ENCODE measurements around the gene TSLP. TPM values are rescaled to one million over a fixed set of nuclear protein-coding genes. Genes with fewer than 3 reads are reported as not detected.

TSLP gene
- total and polyA plus RNA-seq, 2 experiments from 2014 or later: 0.07 to 0.27 TPM

GRCh38 chr5:111058064-111058463 lies 13.4 kb upstream of the TSLP start:
- H3K9me2 ChIP-seq (replicated peaks; ENCODE audit: insufficient read depth): no peaks in the 10 kb centered on the region
- H3K4me2 ChIP-seq: no peak overlapping the region
- H3K27me3 ChIP-seq: no peaks in the 10 kb centered on the region
- no peak for DNase-seq (ENCODE audit: low spot score)
- no peaks in the 10 kb centered on the region for H3K4me1 ChIP-seq (ENCODE audit: insufficient read depth)
- no peak overlapping the region for H2AFZ ChIP-seq
- TF ChIP-seq CTCF (IDR thresholded peaks at IDR 0.05; ENCODE audit: poor library complexity) (no peak), EZH2phosphoT487 (IDR thresholded peaks at IDR 0.05; ENCODE audit: low read depth, severe bottlenecking, unreplicated experiment) (no peak), EZH2 (IDR thresholded peaks at IDR 0.05; ENCODE audit: borderline replicate concordance) (no peak)
- H3K4me3 ChIP-seq: no peak overlapping the region
- H3K9me3 ChIP-seq (ENCODE audit: low read depth): no peaks in the 10 kb centered on the region
- H3K27ac ChIP-seq: no peak overlapping the region
- no peaks in the 10 kb centered on the region for H3K36me3 ChIP-seq (replicated peaks; ENCODE audit: insufficient read depth, low read depth)
- H4K20me1 ChIP-seq (ENCODE audit: insufficient read depth, poor library complexity, severe bottlenecking): no peaks in the 10 kb centered on the region
- H3K79me2 ChIP-seq: no peaks in the 10 kb centered on the region

- no peaks in the 10 kb centered on the region for H3K9me3 ChIP-seq (ENCODE audit: low read depth)
- no peaks in the 10 kb centered on the region for H3K27me3 ChIP-seq
- H3K4me2 ChIP-seq: no peak overlapping the region
- H3K4me3 ChIP-seq: no peak overlapping the region
- TF ChIP-seq CTCF (IDR thresholded peaks at IDR 0.05; ENCODE audit: poor library complexity) (no peak), EZH2phosphoT487 (IDR thresholded peaks at IDR 0.05; ENCODE audit: low read depth, severe bottlenecking, unreplicated experiment) (no peak), EZH2 (IDR thresholded peaks at IDR 0.05; ENCODE audit: borderline replicate concordance) (no peak)
- 93% methylated on average over 2 of the region's 2 CpGs for WGBS (ENCODE audit: low lambda C conversion rate, missing lambda C conversion rate)
- H3K4me1 ChIP-seq (ENCODE audit: insufficient read depth): no peaks in the 10 kb centered on the region
- no peak overlapping the region for H2AFZ ChIP-seq
- no peak for DNase-seq (ENCODE audit: low spot score)
- H3K9me2 ChIP-seq (replicated peaks; ENCODE audit: insufficient read depth): no peaks in the 10 kb centered on the region
- H3K36me3 ChIP-seq (replicated peaks; ENCODE audit: insufficient read depth, low read depth): no peaks in the 10 kb centered on the region
- no peaks in the 10 kb centered on the region for H3K79me2 ChIP-seq
- no peak overlapping the region for H3K27ac ChIP-seq
- no peaks in the 10 kb centered on the region for H4K20me1 ChIP-seq (ENCODE audit: insufficient read depth, poor library complexity, severe bottlenecking)
Measured at GRCh38 chr5:111060169-111060568, 11.3 kb upstream of the TSLP start.

- Histone ChIP-seq H3K9me2 (replicated peaks; ENCODE audit: insufficient read depth) (no peaks in the 10 kb centered on the region), H4K20me1 (ENCODE audit: insufficient read depth, poor library complexity, severe bottlenecking) (no peaks in the 10 kb centered on the region), H3K27ac (no peak overlapping the region), H3K9me3 (ENCODE audit: low read depth) (no peaks in the 10 kb centered on the region), H3K4me1 (ENCODE audit: insufficient read depth) (no peaks in the 10 kb centered on the region), H2AFZ (no peak overlapping the region), H3K27me3 (peaks cover 7% of the 10 kb centered on the region), H3K4me2 (no peak overlapping the region), H3K79me2 (no peaks in the 10 kb centered on the region), H3K4me3 (no peak overlapping the region), H3K36me3 (replicated peaks; ENCODE audit: insufficient read depth, low read depth) (no peaks in the 10 kb centered on the region)
- no peak for TF ChIP-seq EZH2 (IDR thresholded peaks at IDR 0.05; ENCODE audit: borderline replicate concordance)
- TF ChIP-seq CTCF (IDR thresholded peaks at IDR 0.05; ENCODE audit: poor library complexity): no peak
- no peak for TF ChIP-seq EZH2phosphoT487 (IDR thresholded peaks at IDR 0.05; ENCODE audit: low read depth, severe bottlenecking, unreplicated experiment)
- no peak for DNase-seq (ENCODE audit: low spot score)
Measured at GRCh38 chr5:111061618-111062017, 9.9 kb upstream of the TSLP start.

- H3K9me3 ChIP-seq (ENCODE audit: low read depth): no peaks in the 10 kb centered on the region
- WGBS (ENCODE audit: low lambda C conversion rate, missing lambda C conversion rate): 26% methylated on average over 3 of the region's 3 CpGs
- no peak overlapping the region for H3K4me2 ChIP-seq
- H2AFZ ChIP-seq: no peak overlapping the region
- peaks cover 29% of the 10 kb centered on the region for H3K27me3 ChIP-seq
- TF ChIP-seq EZH2phosphoT487 (IDR thresholded peaks at IDR 0.05; ENCODE audit: low read depth, severe bottlenecking, unreplicated experiment): no peak
- peak; percentile 46 for TF ChIP-seq CTCF (IDR thresholded peaks at IDR 0.05; ENCODE audit: poor library complexity)
- H3K9me2 ChIP-seq (replicated peaks; ENCODE audit: insufficient read depth): no peaks in the 10 kb centered on the region
- no peak overlapping the region for H3K4me3 ChIP-seq
- no peaks in the 10 kb centered on the region for H4K20me1 ChIP-seq (ENCODE audit: insufficient read depth, poor library complexity, severe bottlenecking)
- H3K4me1 ChIP-seq (ENCODE audit: insufficient read depth): no peaks in the 10 kb centered on the region
- peak; percentile 58 for DNase-seq (ENCODE audit: low spot score)
- H3K79me2 ChIP-seq: no peaks in the 10 kb centered on the region
- no peaks in the 10 kb centered on the region for H3K36me3 ChIP-seq (replicated peaks; ENCODE audit: insufficient read depth, low read depth)
- H3K27ac ChIP-seq: no peak overlapping the region
Measured at GRCh38 chr5:111063709-111064322, 7.7 kb upstream of the TSLP start.

All from hepatocyte (in vitro differentiated cells).